GM08714 (cell line): ENCODE data around the gene DUS3L.

Experiments used
- H3K4me3 ChIP-seq: fragments of 200-500 bp; sonication (Bioruptor generic); 2 replicates; pipeline ENCODE4 v1.5.1; 2014; ENCODE audit warnings: mild to moderate bottlenecking, low read length, inconsistent platforms
- ZNF274 ChIP-seq: IDR thresholded peaks from 2 replicates; pipeline ENCODE4 v1.6.1; 2012; ENCODE audit warnings: mild to moderate bottlenecking, low read depth, low read length

DUS3L gene

DNA sequence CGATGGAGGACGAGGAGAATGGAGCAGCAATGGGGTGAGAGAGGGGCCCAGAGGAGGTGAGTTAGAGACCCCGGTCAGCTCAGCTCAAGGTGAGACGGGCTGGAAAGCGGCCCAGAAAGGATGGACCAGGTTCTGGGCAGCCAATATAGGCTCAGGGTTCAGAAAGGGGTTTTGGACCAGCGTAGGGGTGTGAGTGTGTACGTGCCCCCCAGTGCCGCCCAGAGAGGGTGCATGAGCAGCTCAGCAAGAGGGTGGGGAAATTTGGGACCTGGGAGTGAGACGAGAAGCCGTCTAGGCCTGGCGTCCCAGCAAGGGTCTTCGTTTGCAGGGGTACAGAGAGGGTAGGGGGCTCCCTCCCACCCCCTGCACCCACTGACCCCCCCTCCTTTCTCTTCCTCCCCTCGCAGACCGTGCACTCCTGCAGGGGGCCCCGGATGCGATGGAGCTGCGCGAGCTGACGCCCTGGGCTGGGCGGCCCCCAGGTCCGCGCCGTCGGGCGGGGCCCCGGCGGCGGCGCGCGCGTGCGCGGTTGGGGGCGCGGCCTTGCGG, 36.5 kb upstream of the DUS3L start:
- TF ChIP-seq ZNF274, result no peak

GRCh38 chr19:5826531-5827341, 35.8 kb upstream of the DUS3L start:
- TF ChIP-seq ZNF274, result no peak
- no peak overlapping the region for H3K4me3 ChIP-seq

More for the DNA sequence above, 36.5 kb upstream of the DUS3L start:
- no peak overlapping the region; the same call in 1 of the 2 replicates for H3K4me3 ChIP-seq

DNA sequence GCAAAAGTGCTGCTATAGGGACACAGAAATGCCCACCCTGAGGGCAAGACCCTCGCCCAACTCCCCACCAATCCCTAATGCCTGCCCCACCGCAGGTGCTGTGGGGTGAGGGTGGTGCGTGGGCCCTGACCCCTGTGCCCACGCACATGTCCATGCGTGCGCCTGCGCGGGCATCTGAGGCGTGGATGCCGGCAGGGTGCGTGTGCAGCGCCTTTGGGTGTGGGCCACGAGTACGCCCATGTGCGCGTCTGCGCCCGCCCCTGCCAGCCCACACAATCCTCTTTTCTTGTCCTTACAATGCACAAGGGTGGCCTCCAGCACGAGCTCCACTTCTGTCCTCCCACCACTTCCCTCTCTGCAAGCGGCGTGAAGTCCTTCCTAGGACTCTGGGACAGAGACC, 34.2 kb upstream of the DUS3L start:
- no peak for TF ChIP-seq ZNF274

DNA sequence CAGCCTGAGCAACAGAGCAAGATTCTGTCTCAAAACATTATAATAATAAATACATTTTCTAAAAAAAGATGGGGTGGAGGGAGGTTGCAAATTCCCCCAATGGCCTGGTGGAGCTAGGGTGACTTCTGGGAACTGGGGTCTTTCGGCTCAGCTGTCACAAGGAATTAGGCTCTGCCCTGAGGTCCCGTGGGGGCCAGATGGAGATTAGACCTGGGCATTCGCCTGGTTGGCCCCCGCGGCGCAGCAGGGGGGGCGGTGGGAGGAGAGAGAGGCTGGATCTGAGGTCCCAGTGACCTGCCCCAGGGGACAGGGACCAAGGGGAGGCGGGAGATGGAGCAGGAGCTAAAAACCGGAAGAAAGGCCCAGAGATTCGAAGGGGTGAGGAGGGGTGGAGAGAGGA, 33.8 kb upstream of the DUS3L start:
- TF ChIP-seq ZNF274, result no peak

More for the DNA sequence above, 34.2 kb upstream of the DUS3L start:
- H3K4me3 ChIP-seq, result no peak overlapping the region

GRCh38 chr19:5823579-5824281, 32.8 kb upstream of the DUS3L start:
- no peak for TF ChIP-seq ZNF274
- H3K4me3 ChIP-seq, result no peak overlapping the region

More for the DNA sequence above, 33.8 kb upstream of the DUS3L start:
- no peak overlapping the region for H3K4me3 ChIP-seq

DNA sequence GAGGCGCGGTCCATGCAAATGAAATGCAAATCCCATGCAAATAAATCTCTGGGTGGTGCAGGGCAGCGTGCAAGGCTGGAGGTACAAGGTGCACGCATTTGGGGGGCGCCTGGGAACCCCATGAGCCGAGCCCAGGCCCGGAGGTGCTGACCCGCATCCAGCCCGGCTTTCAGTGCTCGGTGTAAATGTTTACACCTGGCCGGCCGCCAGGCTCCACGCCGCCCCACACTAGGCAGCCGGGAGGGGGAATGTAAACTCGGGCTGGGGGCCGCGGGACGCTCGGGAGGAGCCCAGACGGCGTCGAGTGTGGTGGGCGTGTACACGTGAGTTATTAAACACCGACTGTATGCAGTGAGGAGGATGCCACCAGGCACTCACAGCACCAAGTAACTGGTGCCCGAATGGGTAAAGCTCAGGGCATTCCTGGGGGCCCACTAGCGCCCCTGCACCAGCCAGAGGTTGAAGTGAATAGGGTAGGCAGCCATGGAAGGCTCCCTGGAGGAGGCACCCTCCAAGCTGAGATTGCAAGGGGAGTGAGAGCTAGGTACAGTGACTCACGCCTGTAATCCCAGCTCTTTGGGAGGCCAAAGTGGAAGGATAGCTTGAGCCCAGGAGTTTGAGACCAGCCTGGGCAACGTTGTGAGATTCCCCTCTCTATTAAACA, 31.4 kb upstream of the DUS3L start:
- no peak overlapping the region for H3K4me3 ChIP-seq
- TF ChIP-seq ZNF274, result no peak

DNA sequence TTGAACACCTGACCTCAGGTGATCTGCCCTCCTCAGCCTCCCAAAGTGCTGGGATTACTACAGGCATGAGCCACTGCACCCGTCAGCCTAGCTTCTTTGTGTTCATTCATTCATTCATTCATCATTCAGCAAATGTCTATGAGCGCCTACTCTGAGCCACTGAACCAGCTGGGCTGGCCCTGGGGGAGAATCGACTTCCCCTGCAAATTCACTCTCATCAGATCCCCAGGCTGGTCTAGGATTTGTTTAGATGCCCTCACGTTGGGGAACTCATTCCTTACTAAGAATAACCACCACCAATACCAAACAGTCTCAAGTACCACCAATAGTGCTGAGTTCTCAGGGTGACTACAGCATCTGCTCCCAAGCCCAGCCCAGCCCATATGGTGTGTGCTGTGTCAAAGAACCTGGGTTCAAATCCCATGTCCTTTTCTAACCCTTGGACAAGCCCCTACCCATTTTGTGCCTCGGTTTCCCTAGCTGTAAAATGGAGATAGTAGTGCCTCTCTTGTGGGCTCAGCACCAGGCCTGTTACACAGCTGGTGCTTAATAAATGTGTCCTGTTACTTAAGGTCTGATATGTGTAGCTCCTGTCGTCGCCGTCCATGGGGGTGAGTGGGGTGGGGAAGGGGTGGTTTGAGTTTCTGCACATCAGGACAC, 30.7 kb upstream of the DUS3L start:
- no peak overlapping the region for H3K4me3 ChIP-seq
- TF ChIP-seq ZNF274, result no peak

DNA sequence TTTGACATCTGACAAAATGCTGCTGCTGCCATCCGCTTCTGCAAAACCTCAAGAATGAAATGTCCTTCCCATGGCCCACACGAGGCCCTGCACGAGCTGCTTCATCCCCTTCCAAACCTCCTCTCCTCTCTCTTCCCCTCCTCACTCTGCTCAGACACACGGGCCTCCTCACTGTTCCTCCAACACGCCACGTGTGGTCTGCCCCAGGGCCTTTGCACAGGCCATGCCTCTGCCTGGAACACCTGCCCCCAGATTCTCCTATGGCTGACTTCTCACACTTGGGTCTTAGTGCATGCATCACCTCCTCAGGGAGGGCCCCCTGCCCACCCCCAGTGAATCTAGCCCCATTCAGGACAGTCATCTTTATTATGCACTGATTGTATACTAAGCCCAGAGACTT, 29.8 kb upstream of the DUS3L start:
- no peak overlapping the region for H3K4me3 ChIP-seq
- TF ChIP-seq ZNF274, result no peak

- no peak for TF ChIP-seq ZNF274
- H3K4me3 ChIP-seq, result no peak overlapping the region
Observed at GRCh38 chr19:5818594-5818993, 27.6 kb upstream of the DUS3L start.

GRCh38 chr19:5817218-5817617, 26.3 kb upstream of the DUS3L start:
- no peak overlapping the region for H3K4me3 ChIP-seq
- TF ChIP-seq ZNF274, result no peak

GRCh38 chr19:5814852-5815246, 23.9 kb upstream of the DUS3L start:
- no peak for TF ChIP-seq ZNF274
- no peak overlapping the region for H3K4me3 ChIP-seq

DNA sequence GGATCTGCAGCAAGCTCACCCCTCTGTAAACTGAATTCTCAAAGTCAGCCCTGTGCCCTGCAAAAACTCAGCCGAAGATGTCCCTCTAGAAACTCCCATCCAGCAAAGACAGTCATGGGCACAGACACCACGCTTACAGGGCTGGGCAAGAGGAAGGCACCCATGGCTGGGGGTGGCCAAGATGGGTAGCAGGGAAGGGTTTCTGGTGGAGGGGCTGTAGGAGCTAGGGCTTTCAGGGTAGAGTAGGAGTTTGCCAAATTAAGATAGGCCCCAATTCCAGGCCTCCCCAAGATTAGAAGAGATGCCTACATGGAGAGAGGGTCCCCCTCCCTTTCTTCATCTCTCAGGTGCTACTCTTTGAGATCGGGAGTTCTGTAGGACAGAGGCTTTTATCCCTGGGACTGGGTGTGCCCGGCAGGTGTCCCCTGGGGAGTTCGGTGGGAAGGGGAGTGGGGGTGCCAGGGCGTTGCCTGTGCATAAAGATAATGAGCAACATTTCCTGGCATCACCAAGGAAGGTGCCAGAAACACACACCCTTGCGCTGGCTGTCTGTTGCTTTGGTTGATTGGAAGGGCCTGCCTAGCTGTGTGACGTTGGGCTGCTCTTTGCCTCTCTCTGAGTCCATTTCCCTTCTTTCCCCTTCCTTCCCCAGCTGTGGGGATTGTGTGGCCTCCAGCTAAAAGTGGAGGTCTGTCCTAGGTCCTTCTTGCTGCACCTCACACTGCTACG, 23.3 kb upstream of the DUS3L start:
- no peak overlapping the region for H3K4me3 ChIP-seq
- no peak for TF ChIP-seq ZNF274

GRCh38 chr19:5811117-5811516, 20.2 kb upstream of the DUS3L start:
- H3K4me3 ChIP-seq, result no peak overlapping the region
- no peak for TF ChIP-seq ZNF274
